Measurements from ENCODE around the gene IGBP1. TPM values are rescaled to one million over a fixed set of nuclear protein-coding genes. Genes with fewer than 3 reads are reported as not detected.

The IGBP1 gene
- total RNA-seq, 4 donors from 2014 or later: 63.5 to 96.7 (median 80.7) TPM

DNA sequence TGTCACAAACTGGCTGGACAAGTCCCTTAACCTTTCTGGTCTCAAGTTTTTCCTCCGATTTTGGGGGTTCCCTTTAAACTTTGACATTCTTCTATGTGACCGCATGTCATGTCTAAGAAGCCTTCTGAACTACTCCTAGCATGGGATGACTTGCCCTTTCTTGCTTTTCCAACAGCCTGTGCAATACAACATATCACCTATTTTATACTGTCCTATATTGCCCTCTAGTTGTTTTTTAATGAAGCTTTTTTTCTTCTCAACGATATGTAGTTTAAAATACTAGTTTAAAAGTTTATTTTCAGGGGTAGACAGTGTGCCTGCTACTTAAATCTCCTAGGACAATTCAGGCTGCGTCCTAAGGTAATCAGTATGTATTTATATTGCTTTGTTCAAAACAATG lies 1.0 kb upstream of the IGBP1 start:
- Histone ChIP-seq H3K27ac (no peak overlapping the region), H3K27me3 (peaks cover 8% of the 10 kb centered on the region), H3K4me3 (replicated peaks in 1 of 3) (no peak overlapping the region), H3K9me3 (no peaks in the 10 kb centered on the region), H3K36me3 (no peaks in the 10 kb centered on the region), H3K4me1 (peaks cover 6 to 9% of the 10 kb centered on the region in 2 donors)
- DNase-seq: no peak
- WGBS, 2 donors: 49 to 52% methylated on average over 4 of the region's 4 CpGs
- intact Hi-C loops (cut with DNase I): no loop called here
- no peak for TF ChIP-seq POLR2A (IDR thresholded peaks at IDR 0.05)
- TF ChIP-seq, protein P1, sequence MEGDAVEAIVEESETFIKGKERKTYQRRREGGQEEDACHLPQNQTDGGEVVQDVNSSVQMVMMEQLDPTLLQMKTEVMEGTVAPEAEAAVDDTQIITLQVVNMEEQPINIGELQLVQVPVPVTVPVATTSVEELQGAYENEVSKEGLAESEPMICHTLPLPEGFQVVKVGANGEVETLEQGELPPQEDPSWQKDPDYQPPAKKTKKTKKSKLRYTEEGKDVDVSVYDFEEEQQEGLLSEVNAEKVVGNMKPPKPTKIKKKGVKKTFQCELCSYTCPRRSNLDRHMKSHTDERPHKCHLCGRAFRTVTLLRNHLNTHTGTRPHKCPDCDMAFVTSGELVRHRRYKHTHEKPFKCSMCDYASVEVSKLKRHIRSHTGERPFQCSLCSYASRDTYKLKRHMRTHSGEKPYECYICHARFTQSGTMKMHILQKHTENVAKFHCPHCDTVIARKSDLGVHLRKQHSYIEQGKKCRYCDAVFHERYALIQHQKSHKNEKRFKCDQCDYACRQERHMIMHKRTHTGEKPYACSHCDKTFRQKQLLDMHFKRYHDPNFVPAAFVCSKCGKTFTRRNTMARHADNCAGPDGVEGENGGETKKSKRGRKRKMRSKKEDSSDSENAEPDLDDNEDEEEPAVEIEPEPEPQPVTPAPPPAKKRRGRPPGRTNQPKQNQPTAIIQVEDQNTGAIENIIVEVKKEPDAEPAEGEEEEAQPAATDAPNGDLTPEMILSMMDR (IDR thresholded peaks at IDR 0.05): no peak

DNA sequence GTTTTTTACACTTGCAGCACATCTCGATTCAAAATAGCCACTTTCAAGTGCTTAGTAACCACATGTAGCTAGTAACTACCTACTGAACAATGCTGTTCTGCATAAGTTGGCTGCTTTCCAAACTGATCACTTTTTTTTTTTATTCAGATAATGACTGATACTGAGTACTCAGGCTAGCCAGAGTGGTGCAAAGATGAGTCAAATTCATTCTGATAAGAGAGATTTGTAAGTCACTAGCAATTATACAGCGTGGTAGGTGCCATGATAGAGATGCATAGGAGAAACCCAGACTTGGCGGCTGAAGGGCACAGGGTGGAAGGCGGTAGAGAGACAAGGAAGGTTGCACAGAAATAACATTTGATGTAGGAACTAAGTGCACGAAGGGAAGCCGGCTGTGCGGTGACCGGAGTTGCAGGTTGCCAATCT lies 357 bp upstream of the IGBP1 start:
- WGBS, 2 donors: 0% methylated on average over 8 of the region's 8 CpGs
- TF ChIP-seq POLR2A (IDR thresholded peaks at IDR 0.05): no peak
- TF ChIP-seq, protein P1 (IDR thresholded peaks at IDR 0.05): no peak
- Histone ChIP-seq H3K4me1 (peaks cover 6 to 9% of the 10 kb centered on the region in 2 donors), H3K36me3 (no peaks in the 10 kb centered on the region), H3K4me3 (replicated peaks in 1 of 3) (peak overlapping the region in 2 of 3 donors; percentile 33 to 64), H3K27ac (peak overlapping the region in 1 of 3 donors; percentile 82), H3K9me3 (no peaks in the 10 kb centered on the region), H3K27me3 (peaks cover 8% of the 10 kb centered on the region)
- intact Hi-C loops (cut with DNase I): no loop called here
- no peak for DNase-seq

GRCh38 chrX:70134116-70134477 lies 850 bp downstream of the IGBP1 start:
- 0% methylated on average over 8 to 12 of the region's 12 CpGs for WGBS, 2 donors

DNA sequence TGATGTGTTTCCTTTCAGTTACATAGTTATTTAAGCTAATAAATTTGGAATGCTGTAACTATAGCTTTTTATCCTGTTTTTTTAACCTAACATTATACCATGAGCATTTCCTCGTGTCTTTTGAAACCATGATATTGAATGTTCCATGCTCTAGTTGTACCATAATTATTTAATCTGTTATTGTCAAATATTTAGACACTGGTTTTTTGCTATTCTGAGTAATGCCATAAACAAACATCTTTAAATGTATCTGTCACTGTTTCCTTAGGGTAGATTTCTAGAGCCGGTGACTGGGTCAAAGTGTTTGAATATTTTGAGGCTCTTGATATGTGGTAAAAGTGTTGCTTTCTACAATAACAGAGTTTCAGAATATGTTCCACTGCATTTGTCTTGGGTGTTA lies 5.4 kb downstream of the IGBP1 start:
- DNase-seq: no peak
- WGBS, 2 donors: 87 to 94% methylated on average over 2 of the region's 2 CpGs
- intact Hi-C loops (cut with DNase I): no loop called here
- Histone ChIP-seq H3K27me3 (no peaks in the 10 kb centered on the region), H3K27ac (no peak overlapping the region), H3K9me3 (no peaks in the 10 kb centered on the region), H3K4me3 (replicated peaks in 1 of 3) (no peak overlapping the region), H3K4me1 (peaks cover 6 to 9% of the 10 kb centered on the region in 2 donors), H3K36me3 (no peaks in the 10 kb centered on the region)
- TF ChIP-seq POLR2A (IDR thresholded peaks at IDR 0.05): no peak
- TF ChIP-seq, protein P1 (IDR thresholded peaks at IDR 0.05): no peak

More at GRCh38 chrX:70134116-70134477, 850 bp downstream of the IGBP1 start:
- TF ChIP-seq, protein P1 (IDR thresholded peaks at IDR 0.05): no peak
- TF ChIP-seq POLR2A (IDR thresholded peaks at IDR 0.05): no peak
- no peak for DNase-seq
- Histone ChIP-seq H3K36me3 (no peaks in the 10 kb centered on the region), H3K4me3 (replicated peaks in 1 of 3) (peak overlapping the region; percentile 64 to 73 (median 69)), H3K27me3 (peaks cover 8% of the 10 kb centered on the region), H3K27ac (peak overlapping the region in 2 of 3 donors; percentile 66 to 82), H3K4me1 (peaks cover 6 to 9% of the 10 kb centered on the region in 2 donors), H3K9me3 (no peaks in the 10 kb centered on the region)
- intact Hi-C loops (cut with DNase I): no loop called here

- Histone ChIP-seq H3K36me3 (no peaks in the 10 kb centered on the region), H3K9me3 (no peaks in the 10 kb centered on the region), H3K4me1 (peaks cover 3 to 4% of the 10 kb centered on the region in 2 donors), H3K27me3 (no peaks in the 10 kb centered on the region), H3K4me3 (replicated peaks in 1 of 3) (no peak overlapping the region), H3K27ac (no peak overlapping the region)
- 89 to 91% methylated on average over 3 of the region's 3 CpGs for WGBS, 2 donors
- TF ChIP-seq POLR2A (IDR thresholded peaks at IDR 0.05): no peak
- TF ChIP-seq, protein P1 (IDR thresholded peaks at IDR 0.05): no peak
- intact Hi-C loops (cut with DNase I): no loop called here
- DNase-seq: no peak
Measured at GRCh38 chrX:70139736-70140135, 6.5 kb downstream of the IGBP1 start.

Measured in thyroid gland (tissue), 4 donors.